Right renal pelvis (tissue), 4 donors: ENCODE results near the gene EEF1E1. TPM values are rescaled to one million over a fixed set of nuclear protein-coding genes. Genes with fewer than 3 reads are reported as not detected.
"Not testable (repeated sequence)": the region's sequence is repeated elsewhere in the genome, so short reads cannot be mapped to it uniquely, and the experiment has no call there.

Source experiments
- DNase-seq, 4 donors: peaks; one replicate each; pipeline ENCODE4 v3.0.0-alpha.2; 2013; ENCODE audit warnings: low read depth in 4 of 4, low spot score in 3 of 4, missing footprints in 1 of 4
- polyA plus RNA-seq, 4 donors: library from polyadenylated mRNA; unstranded; fragments of 120-200 nt; gene quantifications; one replicate each; pipeline ENCODE4 v1.2.1, GENCODE V29; 2013; ENCODE audit not compliant: insufficient read length in 4 of 4

The EEF1E1 gene
- polyA plus RNA-seq, 4 donors = 53.0 to 66.1 (median 65.0) TPM

DNA sequence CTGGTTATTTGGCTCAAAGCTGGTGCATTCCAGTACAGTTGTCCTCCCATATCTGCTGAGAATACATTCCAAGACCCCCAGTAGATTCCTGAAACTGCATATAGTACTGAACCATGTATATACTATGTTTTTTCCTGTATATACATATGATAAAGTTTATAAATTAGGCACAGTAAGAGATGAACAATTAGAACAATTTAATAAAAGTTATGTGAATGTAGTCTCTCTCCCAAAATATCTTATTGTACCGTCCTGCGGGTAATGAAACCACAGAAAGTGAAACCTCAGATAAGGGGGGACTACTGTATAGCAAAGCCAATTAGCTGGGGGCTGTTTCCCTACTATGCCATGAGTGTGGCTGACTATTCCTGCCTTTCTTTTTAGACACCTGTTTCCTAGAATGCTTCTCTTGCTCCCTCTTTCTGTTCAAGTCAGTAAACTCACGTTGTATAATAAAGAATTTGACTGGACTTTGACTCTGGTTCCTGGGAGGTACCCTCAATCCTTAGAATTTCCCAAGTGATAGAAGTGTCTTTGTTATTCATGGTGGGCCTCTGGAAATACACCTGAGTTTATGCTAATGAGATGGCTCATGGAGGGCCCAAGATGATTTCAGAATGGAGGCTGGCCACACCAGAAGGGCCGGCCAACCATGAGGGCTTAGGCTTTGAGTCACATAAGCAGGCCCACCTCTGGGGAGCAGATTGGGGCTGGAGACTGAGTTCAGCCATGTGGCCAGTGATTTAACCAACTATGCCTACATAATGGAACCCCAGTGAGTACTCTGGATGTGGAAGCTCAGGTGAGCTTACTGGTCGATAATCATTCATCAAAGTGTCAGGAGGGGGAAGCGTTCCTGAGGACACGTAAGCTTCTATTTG lies 37.5 kb downstream of the EEF1E1 start:
- DNase-seq = no peak

DNA sequence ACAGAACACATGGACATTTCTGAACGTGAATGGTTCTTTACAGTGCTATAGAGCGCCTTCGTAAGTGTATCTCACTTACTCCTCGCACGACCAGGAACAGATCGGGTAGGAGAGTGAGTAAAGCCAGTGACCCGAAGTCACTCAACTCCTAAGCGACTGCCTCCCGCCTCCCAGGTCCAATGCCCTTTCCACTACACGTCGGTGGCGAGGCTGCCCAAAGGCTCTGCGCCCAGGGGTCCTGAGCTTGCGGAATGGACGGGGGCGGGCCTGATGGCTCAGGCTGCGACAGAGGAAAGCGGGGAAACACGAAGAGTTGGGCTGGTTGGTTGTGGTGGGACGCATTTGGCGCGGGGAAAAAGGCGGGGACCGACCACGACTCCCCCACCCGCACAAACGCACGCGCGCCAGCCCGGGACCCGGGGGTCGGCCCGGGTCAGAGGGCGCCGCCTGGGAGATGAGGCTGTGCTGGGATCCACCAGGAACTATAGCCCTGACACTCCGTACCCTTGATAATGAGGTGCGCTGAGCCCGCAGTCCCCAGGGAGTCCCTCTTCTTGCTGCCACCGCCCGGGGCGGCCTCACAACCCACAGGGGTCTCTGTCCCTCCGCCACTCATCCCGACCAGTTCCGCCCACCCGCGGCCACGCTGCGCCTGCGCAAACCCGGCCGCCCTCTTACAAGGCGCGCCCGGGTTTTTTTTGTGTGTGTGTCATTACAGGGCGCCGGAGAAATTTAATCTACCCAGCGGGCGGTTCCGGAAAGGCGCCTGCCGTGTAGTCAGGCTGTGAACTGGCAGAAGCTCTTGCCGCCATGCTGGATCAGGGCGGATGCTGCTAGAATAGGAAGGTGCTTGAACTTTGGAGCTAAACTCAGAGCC lies 38.3 kb downstream of the EEF1E1 start, which contains the start of gene BLOC1S5:
BLOC1S5 (minus strand) TSS at position 629 of the 877 bp plus-strand sequence; CDS start at position 616, 13 bp downstream.
- DNase-seq = peak; percentile 91 to 97 (median 96)

DNA sequence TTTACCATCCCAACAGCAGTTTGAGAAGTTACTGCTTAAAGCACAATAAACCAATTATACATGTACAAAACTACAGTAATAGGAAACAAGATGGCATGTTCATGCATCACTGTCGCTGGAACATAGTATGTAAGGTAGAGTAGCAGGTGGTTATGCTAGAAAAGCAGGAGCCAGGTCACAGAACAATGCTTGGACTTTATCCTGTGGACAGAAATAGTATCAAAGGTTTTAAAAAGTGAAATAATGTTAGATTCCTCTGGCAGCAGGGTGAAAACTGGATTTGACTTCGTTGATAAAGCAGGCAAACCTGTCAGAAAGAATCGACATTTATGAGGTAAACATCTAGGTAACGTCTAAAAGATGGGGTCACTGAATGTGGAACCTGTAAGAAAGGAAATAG lies 40.6 kb downstream of the EEF1E1 start:
- DNase-seq = no peak

DNA sequence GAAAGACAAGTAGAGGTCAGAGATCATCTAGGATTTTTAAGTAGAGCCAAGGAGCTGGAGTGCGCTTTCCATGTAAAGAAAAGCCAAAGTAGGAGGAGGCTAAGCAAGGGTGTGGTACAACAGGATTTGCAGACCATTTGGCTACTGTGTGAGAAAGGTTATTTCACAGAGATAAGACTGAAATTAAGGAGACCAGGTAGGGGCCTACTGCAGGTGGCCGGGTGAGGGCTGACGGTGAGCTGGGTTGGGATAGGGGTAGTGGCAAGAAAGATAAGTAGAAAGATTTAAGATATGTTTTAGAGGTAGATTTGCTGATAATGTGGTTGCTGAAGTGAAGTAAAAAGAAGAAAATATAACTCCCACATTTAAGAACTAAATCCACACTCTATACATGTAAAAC lies 42.0 kb downstream of the EEF1E1 start:
- no peak for DNase-seq

DNA sequence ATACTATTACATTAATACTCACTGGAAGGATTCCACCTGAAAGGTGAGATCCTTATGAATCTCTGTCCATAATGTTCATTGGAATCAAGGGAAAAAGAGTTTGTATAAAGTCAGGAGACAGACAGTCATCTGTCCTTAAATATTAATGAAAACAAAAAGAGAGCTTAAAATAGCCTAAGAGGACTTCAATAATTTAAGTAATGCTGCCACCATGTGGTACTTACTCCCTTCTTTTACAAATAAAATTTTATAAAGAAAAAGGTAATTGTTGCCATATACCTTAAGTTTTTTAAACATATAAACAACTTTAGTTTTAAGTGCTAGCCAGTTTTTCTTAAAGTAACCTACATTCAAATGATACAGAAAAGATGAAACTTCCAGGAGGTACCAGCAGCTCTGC lies 43.2 kb downstream of the EEF1E1 start:
- no peak for DNase-seq

DNA sequence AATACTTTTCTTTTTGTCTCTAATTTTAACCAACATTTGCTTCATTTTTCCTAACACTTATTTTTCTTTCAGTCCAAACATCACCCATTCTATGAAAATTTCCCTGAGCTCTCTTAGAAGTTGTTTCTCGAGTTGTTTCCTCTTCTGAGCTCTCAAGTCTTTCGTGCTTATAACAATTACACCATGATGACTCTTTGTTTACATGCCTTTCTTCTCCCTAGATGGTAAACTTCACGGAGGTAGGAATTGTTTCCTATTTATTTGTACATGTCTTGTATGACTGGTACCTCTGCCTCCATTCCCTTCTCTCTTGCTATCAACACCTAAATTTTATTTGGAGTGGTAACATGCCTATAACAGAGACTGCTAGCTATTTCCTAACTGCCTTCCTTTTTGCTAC lies 44.6 kb downstream of the EEF1E1 start:
- DNase-seq = no peak

DNA sequence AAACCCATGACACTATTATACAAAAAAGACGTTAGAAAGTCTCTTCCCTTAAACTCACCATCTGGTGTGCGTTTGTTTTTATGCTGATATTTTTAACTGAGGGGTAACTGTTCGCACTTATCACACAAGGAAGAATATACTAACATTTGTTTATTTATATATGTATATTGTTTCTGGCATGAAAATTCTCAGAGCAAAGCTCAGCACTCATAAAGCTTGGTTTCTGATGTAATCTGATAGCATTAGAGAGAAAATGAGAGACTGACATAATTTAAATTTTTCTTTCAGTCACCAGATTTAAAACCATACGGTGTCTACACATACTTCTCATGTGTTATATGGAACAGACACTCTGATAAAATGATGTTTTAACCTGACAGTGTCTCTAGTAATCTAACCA lies 45.1 kb downstream of the EEF1E1 start:
- no peak for DNase-seq

DNA sequence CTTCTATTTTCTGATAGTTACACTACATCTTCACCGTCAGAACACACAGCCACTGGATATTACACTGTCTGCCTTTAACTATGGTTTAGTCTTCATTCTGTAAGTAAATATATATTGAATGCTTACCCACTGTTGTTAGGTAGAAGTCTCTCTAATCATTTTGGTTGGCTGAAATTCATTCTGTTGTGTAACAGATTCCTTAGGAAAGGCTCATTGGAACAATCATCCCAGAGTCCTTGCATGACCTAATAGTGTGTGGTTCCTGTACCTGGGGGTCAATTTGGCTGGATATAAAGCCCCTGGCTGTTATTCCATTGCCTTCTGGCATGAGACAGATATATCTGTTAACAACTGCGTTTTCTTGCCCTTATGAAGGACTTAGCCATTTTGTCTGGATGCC lies 48.1 kb downstream of the EEF1E1 start:
- DNase-seq = no peak

DNA sequence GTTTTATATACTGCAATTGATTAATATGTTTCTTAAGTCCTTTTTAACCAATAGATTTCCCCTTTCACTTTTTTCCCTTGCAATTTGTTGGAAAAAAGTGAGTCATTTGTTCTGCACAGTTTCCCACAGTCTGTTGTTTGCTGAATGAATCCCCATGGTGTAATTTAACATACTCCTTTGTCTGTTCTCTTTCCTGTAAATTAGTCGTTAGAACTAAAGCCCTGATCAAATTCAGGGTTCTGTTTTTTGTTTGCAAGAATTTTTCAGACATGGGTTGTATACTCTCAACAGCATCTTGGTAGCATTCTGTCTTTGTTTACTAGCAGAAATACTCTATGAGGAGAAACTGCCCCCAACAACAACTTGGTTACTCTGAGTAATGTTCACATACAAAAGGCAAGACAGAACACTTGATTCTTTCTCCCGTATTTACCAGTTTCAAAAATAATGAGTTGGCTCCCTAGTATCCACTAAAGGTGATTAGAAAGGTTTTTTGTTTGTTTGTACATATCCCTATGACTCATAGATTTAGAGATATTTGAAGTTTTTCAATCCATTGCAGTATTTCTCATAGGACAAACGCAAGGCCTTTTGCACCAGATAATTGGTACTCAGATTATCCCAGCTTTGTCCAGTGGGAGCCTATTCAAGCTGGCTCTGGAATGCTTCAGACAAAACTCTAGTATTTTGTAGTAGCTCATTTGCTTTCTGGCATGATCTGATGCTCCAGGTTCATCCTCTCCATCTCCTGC lies 54.6 kb downstream of the EEF1E1 start:
- no peak for DNase-seq

DNA sequence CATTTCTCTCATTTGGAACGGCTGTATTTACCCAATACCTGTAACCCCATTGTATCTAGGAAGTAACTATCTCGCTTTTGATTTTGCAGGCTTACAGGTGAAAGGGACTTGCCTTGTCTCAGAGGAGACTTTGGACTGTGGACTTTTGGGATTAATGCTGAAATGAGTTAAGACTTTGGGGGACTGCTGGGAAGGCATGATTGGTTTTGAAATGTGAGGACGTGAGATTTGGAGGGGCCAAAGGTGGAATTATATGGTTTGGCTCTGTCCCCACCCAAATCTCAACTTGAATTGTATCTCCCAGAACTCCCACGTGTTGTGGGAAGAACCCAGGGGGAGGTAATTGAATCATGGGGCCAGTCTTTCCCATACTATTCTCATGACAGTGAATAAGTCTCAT lies 56.6 kb downstream of the EEF1E1 start:
- DNase-seq = not testable (repeated sequence)

DNA sequence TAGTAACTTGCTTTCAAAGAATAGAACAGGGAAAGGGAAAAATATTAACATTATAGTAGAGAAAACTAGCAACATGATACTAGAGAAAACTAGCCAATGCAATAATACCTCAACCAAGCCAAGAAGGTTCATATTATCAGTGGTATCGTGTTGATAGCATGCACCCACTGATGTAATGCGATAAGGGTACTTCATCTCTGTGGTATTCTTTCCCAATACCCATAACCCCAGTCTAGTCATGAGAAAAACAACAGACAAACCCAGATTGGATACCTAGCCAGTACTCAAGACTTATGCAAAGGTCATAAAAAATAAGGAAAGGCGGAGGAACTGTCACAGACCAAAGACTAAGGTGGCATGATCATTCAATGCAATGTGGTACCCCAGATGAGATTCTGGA lies 59.1 kb downstream of the EEF1E1 start:
- DNase-seq = no peak

DNA sequence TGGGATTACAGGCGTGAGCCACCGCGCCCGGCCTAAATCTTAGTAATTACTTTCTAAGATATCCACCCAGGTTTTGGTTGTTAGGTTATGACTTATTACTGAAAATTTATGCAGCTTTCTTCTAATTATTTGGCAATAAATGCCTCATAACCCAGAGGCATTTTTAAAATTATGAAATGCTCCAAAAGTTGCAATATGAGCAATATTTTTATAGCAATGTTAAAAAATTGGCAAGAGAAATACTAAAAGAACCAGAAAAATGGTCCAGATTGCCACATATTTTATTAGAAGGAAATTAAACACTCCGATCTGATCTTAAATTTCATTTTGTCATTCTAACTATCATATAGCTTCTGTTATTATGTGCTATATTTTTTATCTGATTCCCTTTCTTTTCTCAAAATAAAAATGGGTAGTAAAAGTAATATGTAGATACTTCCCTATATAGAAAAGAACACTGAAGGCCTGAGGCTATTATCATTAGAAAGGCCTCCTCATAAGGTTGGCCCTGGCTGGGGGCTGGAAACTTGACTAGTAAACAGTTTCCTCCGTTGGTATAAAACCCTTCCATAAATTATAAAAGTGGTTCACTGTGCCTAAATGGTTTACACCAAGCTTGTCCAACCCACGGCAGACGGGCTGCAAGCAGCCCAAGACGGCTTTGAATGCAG lies 60.3 kb downstream of the EEF1E1 start:
- no peak for DNase-seq

DNA sequence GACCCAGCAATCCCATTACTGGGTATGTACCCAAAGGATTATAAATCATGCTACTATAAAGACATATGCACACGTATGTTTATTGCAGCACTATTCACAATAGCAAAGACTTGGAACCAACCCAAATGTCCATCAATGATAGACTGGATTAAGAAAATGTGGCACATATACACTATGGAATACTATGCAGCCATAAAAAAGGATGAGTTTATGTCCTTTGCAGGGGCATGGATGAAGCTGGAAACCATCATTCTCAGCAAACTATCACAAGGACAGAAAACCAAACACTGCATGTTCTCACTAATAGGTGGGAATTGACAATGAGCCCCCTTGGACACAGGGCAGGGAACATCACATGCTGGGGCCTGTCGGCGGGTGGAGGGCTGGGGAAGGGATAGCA lies 68.2 kb downstream of the EEF1E1 start:
- DNase-seq = not testable (repeated sequence)

DNA sequence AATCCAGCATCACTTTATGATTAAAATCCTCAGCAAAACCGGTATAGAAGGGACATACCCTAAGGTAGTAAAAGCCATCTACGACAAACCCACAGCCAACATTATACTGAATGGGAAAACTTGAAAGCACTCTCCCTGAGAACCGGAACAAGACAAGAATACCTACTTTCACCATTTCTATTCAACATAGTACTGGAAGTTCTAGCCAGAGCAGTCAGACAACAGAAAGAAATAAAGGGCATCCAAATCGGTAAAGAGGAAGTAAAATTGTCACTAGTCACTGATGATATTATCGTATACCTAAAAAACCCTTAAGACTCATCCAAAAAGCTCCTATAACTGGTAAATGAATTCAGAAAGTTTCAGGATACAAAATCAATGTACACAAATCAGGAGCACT lies 71.4 kb downstream of the EEF1E1 start:
- no peak for DNase-seq

Other genes starting within 250 kb of the EEF1E1 start
- gene TXNDC5, start 191.8 kb downstream of the EEF1E1 start, polyA plus RNA-seq = 100 to 1,000 TPM in 2 of 4 donors, 10 to 100 TPM in 2; 96.2 to 106 (median 101) TPM
- 10 to 100 TPM; 29.7 to 38.9 (median 38.1) TPM for gene BLOC1S5, start 38.2 kb downstream of the EEF1E1 start, polyA plus RNA-seq